T-helper 1 cell treated with Interleukin-12 subunit alpha and Interleukin-12 subunit beta and Interleukin-4 antibody, amounts not matched to agents 30 ng/mL and 1 ng/mL, for 36 hours (primary cell): ENCODE data around the gene AGAP1. TPM values are rescaled to one million over a fixed set of nuclear protein-coding genes. Genes with fewer than 3 reads are reported as not detected.

Experiments
- intact Hi-C: fragments of 100-400 bp; cut with micrococcal nuclease; formaldehyde crosslinking; loops from one replicate; pipeline ENCODE4 v1.15.1; 2024
- total RNA-seq: library from RNA; stranded (reverse); gene quantifications from 2 replicates; pipeline ENCODE4 v1.2.3, GENCODE V29; 2022

The AGAP1 gene
- total RNA-seq, 1 donor from 2014 or later = 2.7 TPM

GRCh38 chr2:235789552-235789951 is 295.7 kb downstream of the AGAP1 start:
- intact Hi-C loops = no loop called here

GRCh38 chr2:235793163-235793752 is 299.4 kb downstream of the AGAP1 start:
- intact Hi-C loops = no loop called here

GRCh38 chr2:235799281-235799680 is 305.4 kb downstream of the AGAP1 start:
- intact Hi-C loops = no loop called here

GRCh38 chr2:235802542-235802941 is 308.7 kb downstream of the AGAP1 start:
- intact Hi-C loops = no loop called here

- intact Hi-C loops = no loop called here
These were observed 309.2 kb downstream of the AGAP1 start for GRCh38 chr2:235803028-235803427.

- intact Hi-C loops = no loop called here
These were observed 310.8 kb downstream of the AGAP1 start for GRCh38 chr2:235804676-235805075.

GRCh38 chr2:235806986-235807750 is 313.3 kb downstream of the AGAP1 start:
- intact Hi-C loops = no loop called here

- intact Hi-C loops = no loop called here
These were observed 314.5 kb downstream of the AGAP1 start for GRCh38 chr2:235808366-235808765.

- intact Hi-C loops = no loop called here
These were observed 316.4 kb downstream of the AGAP1 start for GRCh38 chr2:235810252-235810651.

- intact Hi-C loops = no loop called here
These were observed 317.0 kb downstream of the AGAP1 start for GRCh38 chr2:235810846-235811245.

- intact Hi-C loops = no loop called here
These were observed 317.8 kb downstream of the AGAP1 start for GRCh38 chr2:235811446-235812184.

- intact Hi-C loops = no loop called here
These were observed 318.4 kb downstream of the AGAP1 start for GRCh38 chr2:235812185-235812665.

GRCh38 chr2:235813398-235813797 is 319.6 kb downstream of the AGAP1 start:
- intact Hi-C loops = no loop called here

- intact Hi-C loops = no loop called here
These were observed 326.7 kb downstream of the AGAP1 start for GRCh38 chr2:235820571-235820970.

GRCh38 chr2:235824331-235824730 is 330.5 kb downstream of the AGAP1 start:
- intact Hi-C loops = no loop called here

- intact Hi-C loops = no loop called here
These were observed 332.1 kb downstream of the AGAP1 start for GRCh38 chr2:235825946-235826345.

GRCh38 chr2:235826826-235827225 is 333.0 kb downstream of the AGAP1 start:
- intact Hi-C loops = no loop called here

GRCh38 chr2:235827585-235827992 is 333.7 kb downstream of the AGAP1 start:
- intact Hi-C loops = no loop called here

GRCh38 chr2:235829726-235830125 is 335.9 kb downstream of the AGAP1 start:
- intact Hi-C loops = no loop called here

GRCh38 chr2:235831755-235832154 is 337.9 kb downstream of the AGAP1 start:
- intact Hi-C loops = no loop called here

- intact Hi-C loops = no loop called here
These were observed 339.1 kb downstream of the AGAP1 start for GRCh38 chr2:235832941-235833340.

GRCh38 chr2:235833971-235834620 is 340.3 kb downstream of the AGAP1 start:
- intact Hi-C loops = no loop called here
